ENCODE results near the gene EGLN3.
"Not testable (repeated sequence)": the region's sequence is repeated elsewhere in the genome, so short reads cannot be mapped to it uniquely, and the experiment has no call there.

Gene EGLN3

GRCh38 chr14:33950320-33951182 lies at the start of gene EGLN3:
Gene EGLN3, minus strand, starts transcription at chr14:33951074. Its CDS starts 322 bp downstream, at chr14:33950752.
- no peak for DNase-seq (ENCODE audit: low read depth, low spot score)

DNA sequence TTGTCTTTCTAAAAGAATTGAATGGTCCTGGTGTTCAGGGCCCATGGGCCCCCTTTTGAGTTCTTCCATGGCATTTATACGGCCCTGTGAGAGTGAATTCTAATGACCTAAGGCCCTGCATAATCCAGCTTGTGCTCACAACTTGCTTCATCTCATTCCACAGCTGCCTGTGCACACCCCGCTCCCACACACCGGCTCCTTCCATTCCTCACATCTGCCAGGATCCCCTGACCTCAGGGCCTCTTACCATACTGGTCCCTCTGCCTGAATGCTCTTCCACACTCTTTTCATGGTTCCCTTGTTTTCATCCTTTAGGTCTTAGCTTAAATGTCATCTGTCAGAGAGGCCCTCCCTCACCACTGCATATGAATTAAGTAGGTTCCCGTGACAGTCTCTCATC lies 49.5 kb upstream of the EGLN3 start:
- DNase-seq (ENCODE audit: low read depth, low spot score) = no peak

DNA sequence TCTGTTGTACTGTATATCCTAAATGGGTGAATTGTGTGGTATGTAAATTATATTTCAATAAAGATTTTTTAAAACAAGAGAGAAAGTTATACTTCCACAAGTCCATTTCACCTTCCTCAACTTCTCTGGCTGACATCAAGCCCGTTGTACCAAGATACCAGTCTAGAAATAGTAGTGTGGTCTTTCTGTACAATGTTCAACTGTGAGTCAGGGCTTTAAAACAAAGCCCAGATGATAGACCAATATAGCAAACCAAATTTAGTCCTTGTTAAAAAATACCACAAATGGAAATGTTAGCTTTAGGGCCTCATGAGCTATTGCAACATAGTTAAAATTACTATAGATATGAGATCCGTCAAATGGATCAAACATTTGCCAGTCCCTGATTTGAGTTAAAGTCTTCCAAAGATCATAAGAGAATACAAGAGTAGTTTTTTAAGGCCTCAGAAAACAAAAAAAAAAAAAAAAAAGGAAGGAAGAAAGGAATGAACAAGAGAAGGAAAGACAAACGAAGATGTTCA lies 49.0 kb upstream of the EGLN3 start:
- no peak for DNase-seq (ENCODE audit: low read depth, low spot score)

- no peak for DNase-seq (ENCODE audit: low read depth, low spot score)
Measured at GRCh38 chr14:33997611-33998010, 46.7 kb upstream of the EGLN3 start.

DNA sequence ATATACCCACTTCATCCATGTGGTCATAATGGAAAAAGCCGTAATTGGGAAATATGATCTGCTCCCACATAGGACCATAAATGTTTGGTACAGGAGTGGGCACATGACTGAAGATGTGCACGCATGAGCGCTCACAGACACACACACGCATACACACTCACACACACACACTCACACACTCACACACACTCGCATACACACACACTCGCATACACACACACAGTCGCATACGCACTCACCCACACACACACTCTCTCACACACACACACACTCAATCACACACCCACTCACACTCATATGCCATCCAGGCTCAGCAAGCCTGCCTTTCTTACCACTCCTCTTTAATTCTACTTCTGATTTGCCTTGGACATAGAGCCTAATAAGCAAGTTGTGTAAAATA lies 45.6 kb upstream of the EGLN3 start:
- no peak for DNase-seq (ENCODE audit: low read depth, low spot score)

DNA sequence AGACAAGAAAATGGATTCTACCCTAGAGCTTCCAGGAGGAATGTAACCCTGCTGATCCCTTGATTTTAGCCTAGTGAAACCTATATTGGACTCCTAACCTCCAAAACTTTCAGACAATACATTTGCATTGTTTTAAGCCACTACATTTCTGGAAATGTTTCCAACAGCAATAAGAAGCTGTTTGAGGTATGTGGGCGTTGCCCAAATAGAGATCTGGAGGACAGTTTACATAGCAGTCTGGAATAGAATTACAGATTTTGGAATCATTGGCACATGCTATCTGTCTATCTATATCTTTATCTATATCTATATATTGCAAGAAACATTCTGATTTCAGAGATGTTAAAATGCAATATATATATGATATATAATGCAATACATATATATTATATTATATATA lies 42.4 kb upstream of the EGLN3 start:
- DNase-seq (ENCODE audit: low read depth, low spot score) = no peak

GRCh38 chr14:33992274-33993007 lies 41.6 kb upstream of the EGLN3 start:
- no peak for DNase-seq (ENCODE audit: low read depth, low spot score)

DNA sequence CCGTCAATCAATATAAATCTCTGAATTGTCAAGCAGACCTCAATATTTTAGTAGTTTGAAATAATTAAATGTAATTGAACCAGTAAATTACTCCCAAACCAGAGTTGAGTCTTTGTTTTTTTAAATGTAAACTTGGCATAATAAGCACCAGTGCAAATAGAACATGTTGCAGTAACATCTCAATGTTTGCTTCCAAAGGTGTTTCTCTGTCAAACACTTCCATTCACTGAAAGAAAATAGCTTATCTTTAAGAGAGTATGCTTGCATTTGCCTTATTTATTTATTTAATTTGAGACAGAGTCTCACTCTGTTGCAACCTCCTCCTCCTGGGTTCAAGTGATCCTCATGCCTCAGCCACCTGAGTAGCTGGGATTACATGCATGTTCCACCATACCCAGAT lies 39.9 kb upstream of the EGLN3 start:
- DNase-seq (ENCODE audit: low read depth, low spot score) = no peak

GRCh38 chr14:33987565-33988080 lies 36.7 kb upstream of the EGLN3 start:
- DNase-seq (ENCODE audit: low read depth, low spot score) = no peak

GRCh38 chr14:33986804-33987203 lies 35.9 kb upstream of the EGLN3 start:
- no peak for DNase-seq (ENCODE audit: low read depth, low spot score)

DNA sequence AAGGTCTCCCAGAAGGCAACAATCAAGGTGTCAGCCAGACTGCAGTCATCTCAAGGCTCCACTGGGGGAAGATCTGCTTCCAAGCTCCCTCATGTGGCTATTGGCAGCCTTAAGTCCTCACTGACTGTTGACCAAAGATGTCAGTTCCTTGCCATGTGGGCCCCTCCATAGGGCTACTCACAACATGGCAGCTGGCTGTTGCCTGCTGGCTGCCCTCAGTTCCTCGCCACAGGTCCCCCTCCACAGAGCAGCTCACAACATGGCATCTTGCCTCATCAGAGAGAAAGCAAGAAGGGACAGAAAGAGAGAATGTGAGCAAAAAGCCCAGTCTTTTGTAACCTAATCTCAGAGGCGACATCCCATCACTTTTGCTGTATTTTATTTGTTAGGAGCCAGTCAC lies 34.4 kb upstream of the EGLN3 start:
- no peak for DNase-seq (ENCODE audit: low read depth, low spot score)

DNA sequence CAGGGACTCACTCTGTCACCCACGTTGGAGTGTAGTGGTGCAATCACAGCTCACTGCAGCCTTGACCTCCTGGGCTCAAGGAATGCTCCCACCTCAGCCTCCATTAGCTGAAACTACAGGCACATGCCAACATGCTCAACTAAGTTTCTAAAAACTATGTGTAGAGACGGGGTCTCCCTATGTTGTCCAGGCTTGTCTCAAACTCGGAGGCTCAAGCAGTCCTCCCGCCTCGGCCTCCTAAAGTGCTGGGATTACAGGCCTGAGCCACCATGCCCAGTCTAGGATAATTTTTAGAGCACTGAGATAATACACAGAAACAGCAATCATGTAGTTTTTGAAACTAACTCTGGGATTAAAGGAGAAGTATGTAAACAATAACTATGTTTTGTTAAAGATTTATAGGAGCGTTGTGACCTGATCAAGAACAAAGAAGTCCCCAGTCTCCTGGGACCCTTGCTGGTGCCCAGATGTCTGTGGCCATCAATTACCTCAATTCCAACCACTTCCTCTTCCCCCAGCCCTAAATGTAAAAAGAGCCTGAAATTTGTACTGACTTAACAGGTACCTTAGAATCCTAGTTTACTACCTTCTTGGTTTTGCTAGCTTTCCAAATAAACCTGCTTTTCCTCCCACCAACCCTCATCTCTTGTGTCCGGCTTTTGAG lies 28.9 kb upstream of the EGLN3 start:
- no peak for DNase-seq (ENCODE audit: low read depth, low spot score)

DNA sequence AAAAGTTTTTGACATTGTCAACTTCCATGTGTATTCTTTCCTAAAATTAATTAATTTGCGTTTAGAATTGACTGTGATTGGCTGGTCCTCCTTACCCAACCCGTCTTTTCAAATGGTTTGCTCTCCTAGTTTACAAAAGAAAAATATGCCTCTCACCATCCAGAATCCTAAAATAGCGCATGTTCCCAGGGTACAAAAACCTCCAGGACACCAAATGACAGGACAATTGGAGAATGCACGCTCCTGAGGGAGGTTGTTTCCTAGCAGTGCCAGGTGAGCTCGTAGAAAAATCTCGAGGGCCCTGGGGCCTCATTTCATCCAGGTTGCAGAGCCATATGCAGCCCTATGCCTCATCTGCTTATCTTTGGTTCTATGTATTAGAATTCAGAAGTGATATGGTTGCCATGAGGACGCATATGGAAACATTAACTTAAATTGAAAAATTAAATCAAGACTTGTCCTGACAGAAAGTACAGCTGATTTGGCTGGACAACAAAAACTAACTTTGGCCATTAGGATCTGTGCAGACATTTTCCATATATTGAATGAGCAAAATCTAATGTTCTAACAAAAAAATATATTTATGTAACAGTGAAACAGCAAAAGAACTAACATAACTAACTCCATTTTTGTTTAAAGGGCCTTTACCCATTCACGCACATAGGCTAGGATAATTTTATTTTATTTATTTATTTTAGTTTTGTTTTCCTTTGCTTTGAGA lies 28.2 kb upstream of the EGLN3 start:
- DNase-seq (ENCODE audit: low read depth, low spot score) = no peak

DNA sequence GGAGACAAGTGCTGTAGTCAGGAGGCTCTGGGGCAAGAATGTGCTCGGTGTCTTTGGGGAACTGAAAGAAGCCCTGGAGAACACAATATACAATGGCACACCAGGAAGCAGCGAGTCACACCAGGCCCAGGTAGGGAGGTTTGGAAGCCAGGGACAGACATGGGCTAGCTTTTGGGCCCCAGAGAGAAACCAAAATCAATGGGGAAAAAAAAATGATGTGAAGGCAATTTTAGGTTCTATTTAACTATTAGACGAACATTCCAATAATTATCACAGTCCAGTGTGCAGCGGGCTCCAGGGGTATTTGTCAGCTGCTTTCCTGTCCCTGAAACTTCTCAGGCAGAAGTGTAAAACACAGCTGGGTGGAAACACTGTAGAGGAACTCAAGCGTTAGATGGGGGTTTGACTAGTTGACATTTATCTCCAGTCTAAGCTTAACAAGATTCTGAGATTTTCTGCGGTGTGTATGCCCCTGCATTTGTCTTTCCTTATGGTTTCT lies 21.8 kb upstream of the EGLN3 start:
- no peak for DNase-seq (ENCODE audit: low read depth, low spot score)

DNA sequence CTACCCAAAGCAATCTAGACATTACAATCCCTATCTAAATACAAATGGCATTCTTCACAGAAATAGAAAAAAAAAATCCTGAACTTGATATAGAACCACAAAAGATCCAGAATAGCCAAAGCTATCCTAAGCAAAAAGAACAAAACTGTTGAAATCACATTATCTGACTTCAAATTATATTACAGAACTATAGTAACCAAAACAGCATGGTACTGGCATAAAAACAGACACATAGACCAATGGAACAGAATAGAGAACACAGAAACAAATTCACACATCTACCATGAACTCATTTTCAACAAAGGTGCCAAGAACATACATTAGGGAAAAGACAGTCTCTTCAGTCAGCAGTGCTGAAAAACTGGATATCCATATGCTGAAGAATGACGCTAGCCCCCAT lies 19.0 kb upstream of the EGLN3 start:
- DNase-seq (ENCODE audit: low read depth, low spot score) = not testable (repeated sequence)

GRCh38 chr14:33968722-33969121 lies 17.8 kb upstream of the EGLN3 start:
- DNase-seq (ENCODE audit: low read depth, low spot score) = no peak

GRCh38 chr14:33967138-33967537 lies 16.3 kb upstream of the EGLN3 start:
- DNase-seq (ENCODE audit: low read depth, low spot score) = no peak

DNA sequence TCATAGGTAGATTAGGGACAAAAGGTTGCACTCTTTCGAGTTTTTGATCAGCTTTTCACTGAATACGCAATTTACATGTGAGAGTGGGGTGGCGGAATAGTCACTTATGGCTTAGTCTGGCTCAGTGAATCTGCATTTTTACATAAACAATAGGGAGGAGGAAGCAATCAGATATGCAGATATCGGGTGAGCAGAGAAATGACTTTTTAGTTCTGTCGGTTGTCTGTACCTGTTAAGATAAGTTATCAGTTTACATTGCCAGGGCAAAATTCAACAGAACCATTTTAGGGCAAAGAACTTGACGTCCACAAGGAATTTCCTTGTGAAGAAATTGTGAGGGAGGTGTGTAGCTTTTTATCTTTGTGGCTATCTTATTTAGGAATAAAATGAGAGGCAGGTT lies 15.4 kb upstream of the EGLN3 start:
- no peak for DNase-seq (ENCODE audit: low read depth, low spot score)

DNA sequence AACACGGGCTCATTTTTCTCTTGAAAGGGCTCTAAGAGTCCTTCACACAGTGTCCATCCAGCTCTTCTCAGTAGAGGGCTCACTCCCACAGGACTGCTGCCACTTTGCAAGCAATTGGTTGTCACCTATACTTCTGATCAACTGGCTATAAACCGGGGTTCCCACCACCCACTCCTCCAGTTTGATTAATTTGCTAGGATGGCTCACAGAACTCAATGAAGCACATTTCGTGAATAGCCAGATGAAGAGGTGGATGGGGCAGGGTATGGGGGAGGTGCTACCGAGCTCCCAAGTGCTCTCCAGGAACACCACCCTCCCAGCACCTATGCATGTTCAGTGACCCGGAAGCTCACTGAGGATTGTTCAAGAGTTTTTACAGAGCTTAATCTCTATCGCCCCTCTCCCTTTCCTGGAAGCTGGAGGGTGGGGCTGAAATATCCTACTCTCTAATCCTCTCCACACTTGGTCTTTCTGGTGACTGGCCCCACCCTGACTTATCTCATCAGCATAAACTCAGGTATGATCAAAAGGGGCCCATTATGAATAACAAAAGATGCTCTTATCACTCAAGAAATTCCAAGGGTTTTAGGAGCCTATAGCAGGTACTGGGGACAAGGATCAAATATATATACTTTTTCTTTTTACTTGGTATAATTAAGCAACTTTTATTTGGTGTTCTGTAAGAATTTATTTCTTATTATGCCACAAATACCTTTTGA lies 13.9 kb upstream of the EGLN3 start:
- DNase-seq (ENCODE audit: low read depth, low spot score) = no peak

- no peak for DNase-seq (ENCODE audit: low read depth, low spot score)
Measured at GRCh38 chr14:33963892-33964291, 13.0 kb upstream of the EGLN3 start.
